ENCODE results near the gene GH2.
"Not testable (repeated sequence)": the region's sequence is repeated elsewhere in the genome, so short reads cannot be mapped to it uniquely, and the experiment has no call there.

Gene GH2

GRCh38 chr17:63871646-63872365 is 9.9 kb downstream of the GH2 start:
- DNase-seq, result not testable (repeated sequence)

DNA sequence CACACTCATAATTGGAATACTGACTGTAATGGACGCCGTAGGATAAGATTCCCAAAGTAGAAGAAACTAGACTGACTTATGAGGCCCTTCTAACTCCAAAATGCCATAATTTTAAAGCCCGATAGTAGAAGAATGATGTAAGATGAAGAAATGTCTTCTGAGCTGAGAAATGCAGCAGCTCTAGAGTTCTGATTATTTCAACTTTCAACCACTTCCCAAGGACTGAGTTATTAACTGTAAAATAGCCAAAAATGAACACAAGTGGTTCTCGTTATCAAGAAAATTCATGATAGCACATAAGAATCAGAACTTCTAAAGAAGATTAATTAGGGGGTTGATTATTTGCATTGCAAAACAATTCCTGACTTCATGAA is 11.5 kb downstream of the GH2 start:
- DNase-seq, result not testable (repeated sequence)

GRCh38 chr17:63869491-63870291 is 12.1 kb downstream of the GH2 start:
- DNase-seq, result not testable (repeated sequence)

GRCh38 chr17:63866625-63867024 is 15.1 kb downstream of the GH2 start:
- not testable (repeated sequence) for DNase-seq

GRCh38 chr17:63859257-63859656 is 22.5 kb downstream of the GH2 start:
- DNase-seq, result no peak

GRCh38 chr17:63856425-63856824 is 25.3 kb downstream of the GH2 start:
- not testable (repeated sequence) for DNase-seq

- no peak for DNase-seq
These were observed 26.6 kb downstream of the GH2 start for GRCh38 chr17:63855185-63855584.

- DNase-seq, result no peak
These were observed 27.0 kb downstream of the GH2 start for GRCh38 chr17:63854709-63855108.

DNA sequence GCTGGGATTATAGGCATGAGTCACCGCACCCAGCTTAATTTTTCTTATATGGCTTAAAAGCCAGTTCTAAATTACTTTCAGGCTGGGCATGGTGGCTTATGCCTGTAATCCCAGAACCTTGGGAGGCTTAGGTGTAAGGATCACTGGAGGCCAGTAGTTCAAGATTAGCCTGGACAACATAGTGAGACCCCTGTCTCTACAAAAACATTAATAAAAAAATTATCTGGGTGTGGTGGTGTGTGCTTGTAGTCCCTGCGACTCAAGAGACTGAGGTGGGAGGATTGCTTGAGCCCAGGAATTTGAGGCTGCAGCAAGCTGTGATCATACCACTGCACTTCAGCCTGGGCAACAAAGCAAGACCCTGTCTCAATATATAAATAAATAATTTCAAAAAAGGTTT is 28.5 kb downstream of the GH2 start:
- DNase-seq, result no peak

GRCh38 chr17:63850401-63850800 is 31.3 kb downstream of the GH2 start:
- DNase-seq, result no peak

DNA sequence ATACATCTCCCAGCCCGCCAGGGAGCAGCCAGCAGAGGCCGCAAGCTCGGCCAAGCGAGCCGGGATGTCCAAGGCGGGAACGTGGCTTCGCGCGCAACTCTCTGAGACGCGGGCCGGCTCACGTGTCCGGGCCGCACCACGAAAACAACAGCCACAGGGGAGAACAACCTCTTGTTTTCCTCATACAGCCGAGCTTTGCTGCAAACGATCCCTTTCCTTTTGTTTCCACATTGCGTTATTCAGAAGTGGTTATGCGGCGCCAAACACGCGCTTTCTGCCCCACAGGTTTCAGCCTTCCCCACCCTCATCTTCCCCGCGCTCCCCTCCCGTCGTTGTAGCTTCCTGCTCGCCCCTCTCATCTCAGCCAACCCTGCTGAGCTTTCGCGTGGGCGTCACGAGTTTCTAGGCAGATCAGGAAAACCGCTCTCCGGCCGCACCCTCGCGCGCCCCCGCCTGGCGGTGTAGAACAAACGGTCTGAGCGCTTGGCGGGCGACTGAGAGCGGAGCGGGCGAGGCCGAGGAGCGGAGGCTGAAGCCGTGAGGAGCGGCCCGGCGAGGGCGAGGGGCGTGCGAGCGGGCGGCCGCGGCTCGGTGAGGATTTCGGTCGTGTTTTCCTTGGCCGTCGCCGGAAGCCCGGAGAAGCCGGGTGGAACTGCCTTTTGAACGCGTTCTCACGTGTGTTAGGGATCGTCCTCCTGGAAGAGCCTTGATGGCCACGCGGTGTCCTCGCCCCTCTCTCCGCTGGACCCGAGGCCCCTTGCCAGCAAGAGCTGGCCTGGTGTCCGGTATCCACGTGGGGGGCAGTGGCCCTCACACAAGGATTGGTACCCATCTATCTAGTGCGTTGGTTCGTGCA is 32.7 kb downstream of the GH2 start:
- peak; percentile 98 for DNase-seq

- DNase-seq, result no peak
These were observed 34.1 kb downstream of the GH2 start for GRCh38 chr17:63847525-63848249.

GRCh38 chr17:63845509-63845908 is 36.2 kb downstream of the GH2 start:
- no peak for DNase-seq

DNA sequence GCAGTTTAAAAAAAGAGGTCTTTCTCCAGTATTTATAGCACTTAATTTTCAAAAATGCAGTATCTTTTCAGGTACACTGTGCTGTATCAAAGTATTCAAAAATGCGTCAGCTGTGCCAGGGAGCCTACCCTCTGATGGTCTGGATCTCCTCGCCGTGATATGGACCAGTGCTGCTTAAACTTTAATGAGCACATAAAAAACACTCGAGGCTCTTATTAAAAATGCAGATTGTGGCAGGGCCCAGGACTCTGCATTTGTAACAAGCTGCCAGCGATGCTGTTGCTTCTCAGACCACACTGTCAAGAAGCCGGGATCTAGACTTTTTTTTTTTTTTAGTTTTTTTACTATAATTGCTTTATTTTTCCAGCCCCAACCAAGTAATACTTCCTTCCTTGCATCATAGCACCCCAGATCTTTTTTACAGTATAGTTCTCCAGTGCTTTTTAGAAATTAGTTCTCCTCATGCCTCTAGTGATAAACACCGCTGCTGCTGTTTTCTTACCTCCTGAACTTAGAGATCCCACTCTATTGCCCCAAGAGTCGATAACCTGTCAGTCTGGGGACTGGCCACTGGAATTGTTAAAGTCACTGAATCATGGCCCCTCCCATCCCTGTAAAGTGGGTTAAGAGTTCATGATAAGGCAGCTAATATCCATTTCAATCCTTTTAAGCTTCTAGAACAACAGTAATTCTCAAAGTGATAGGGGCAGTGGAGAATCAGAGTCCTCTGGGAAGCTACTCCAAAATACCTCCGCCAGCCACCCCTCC is 37.6 kb downstream of the GH2 start:
- no peak for DNase-seq

DNA sequence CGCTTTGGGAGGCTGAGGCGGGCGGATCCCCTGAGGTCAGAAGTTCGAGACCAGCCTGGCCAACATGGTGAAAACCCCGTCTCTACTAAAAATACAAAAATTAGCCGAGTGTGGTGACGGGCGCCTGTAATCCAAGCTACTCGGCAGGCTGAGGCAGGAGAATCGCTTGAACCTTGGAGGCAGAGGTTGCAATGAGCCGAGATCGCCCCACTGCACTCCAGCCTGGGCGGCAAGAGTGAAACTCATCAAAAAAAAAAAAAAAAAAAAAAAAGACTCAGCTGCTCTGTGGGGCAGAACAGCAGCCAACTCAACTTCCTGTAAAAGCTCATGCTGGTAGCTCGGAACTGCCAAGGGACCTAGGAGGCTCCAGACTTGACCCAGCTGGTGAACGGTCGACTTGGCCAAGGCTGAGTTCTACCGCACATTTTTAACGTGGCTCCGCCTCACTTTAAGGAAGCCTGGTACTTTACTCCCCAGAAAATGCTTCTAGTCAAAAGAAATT is 38.3 kb downstream of the GH2 start:
- not testable (repeated sequence) for DNase-seq

- DNase-seq, result peak; percentile 99
These were observed 39.0 kb downstream of the GH2 start, which contains the start of gene SMARCD2 for GRCh38 chr17:63842540-63843386. TSS of gene SMARCD2 (minus strand) at chr17:63842685. CDS start at chr17:63842674, 11 bp downstream.

DNA sequence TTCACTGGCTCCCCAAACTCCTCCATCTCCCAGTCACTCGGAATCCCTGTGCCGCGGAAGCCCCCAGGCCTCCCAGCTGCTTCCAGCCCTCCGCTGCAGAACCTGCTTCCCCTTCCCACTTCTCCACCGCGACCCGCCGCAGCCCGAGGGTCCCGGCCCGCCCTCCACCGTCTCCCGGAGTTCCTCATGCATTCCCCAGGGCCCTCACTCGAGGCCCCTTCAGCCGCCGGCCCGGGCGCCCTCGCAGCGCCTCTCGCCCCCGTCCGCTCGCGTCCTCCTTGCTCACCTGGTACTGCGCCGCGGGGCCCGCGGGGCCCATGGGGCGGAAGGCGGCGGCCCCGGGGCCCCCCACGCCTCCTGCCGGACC is 39.6 kb downstream of the GH2 start:
- DNase-seq, result no peak

- no peak for DNase-seq
These were observed 40.2 kb downstream of the GH2 start for GRCh38 chr17:63841350-63842172.

- DNase-seq, result no peak
These were observed 41.0 kb downstream of the GH2 start for GRCh38 chr17:63840591-63841349.

Measured in stimulated activated CD4-positive, alpha-beta T cell treated with anti-CD3 and anti-CD28 coated beads, Interleukin-1b, Interleukin-23, amount 100 ng/mL, for 48 hours (primary cell).